HEK293 (cell line): ENCODE measurements around the gene ZC3H18.

Source experiments
- CTCF ChIA-PET: fragments of 350-600 bp; formaldehyde crosslinking; extraction: SDS; loops from one replicate; lab custom pipeline; 2021; ENCODE audit warnings: antibody characterized with exemption; lab: Yijun Ruan, JAX
- POLR2A ChIA-PET: fragments of 300-600 bp; formaldehyde crosslinking; extraction: SDS; loops from one replicate; lab custom pipeline; 2020; ENCODE audit warnings: antibody characterized with exemption, inconsistent platforms; lab: Yijun Ruan, JAX
- H3K27ac ChIP-seq: fragments of 200-500 bp; sonication (Bioruptor generic); 2 replicates; pipeline ENCODE4 v1.5.1; 2014; ENCODE audit warnings: low read depth, low read length, control low read depth, inconsistent platforms; ENCODE audit errors: extremely low read depth
- H3K36me3 ChIP-seq, 2 experiments: fragments of 200-500 bp in 1 of 2; sonication (Bioruptor generic) in 1 of 2; 1 replicate in 1 of 2; 2 replicates in 1 of 2; pipeline ENCODE4 v1.5.1; 2014 to 2017; ENCODE audit warnings: inconsistent platforms in 2 of 2, low read length in 2 of 2; ENCODE audit not compliant: control insufficient read depth in 2 of 2, insufficient read depth in 1 of 2
- H3K4me1 ChIP-seq: fragments of 200-500 bp; sonication (Bioruptor generic); 2 replicates; pipeline ENCODE4 v1.5.1; 2014; ENCODE audit warnings: mild to moderate bottlenecking, low read length, inconsistent platforms; ENCODE audit not compliant: control insufficient read depth, insufficient read depth
- H3K4me3 ChIP-seq: 2 replicates; pipeline ENCODE4 v1.5.1; 2011; ENCODE audit warnings: low read depth, mild to moderate bottlenecking, control low read depth, low read length, moderate library complexity
- H3K9me3 ChIP-seq: fragments of 200-500 bp; sonication (Bioruptor generic); 2 replicates; pipeline ENCODE4 v1.5.1; 2014; ENCODE audit warnings: low read depth, low read length, inconsistent platforms; ENCODE audit not compliant: control insufficient read depth, insufficient read depth
- IKZF3 ChIP-seq: fragments of 450-650 bp; IDR thresholded peaks from 2 replicates; pipeline ENCODE4 v1.5.0; 2018; ENCODE audit warnings: missing biosample characterization, mild to moderate bottlenecking, missing genetic modification characterization, moderate library complexity
- SCRT1 ChIP-seq: fragments of 450-650 bp; formaldehyde crosslinking; IDR thresholded peaks from 2 replicates; pipeline ENCODE4 v1.5.1; 2016; ENCODE audit warnings: missing biosample characterization, missing genetic modification characterization, borderline replicate concordance
- SETDB1 ChIP-seq: IDR thresholded peaks from one replicate; pipeline ENCODE4 v1.6.1; 2017; ENCODE audit warnings: mild to moderate bottlenecking, low read length, moderate library complexity, mixed read lengths; ENCODE audit not compliant: insufficient read length
- WT1 ChIP-seq: fragments of 450-650 bp; formaldehyde crosslinking; IDR thresholded peaks from 2 replicates; pipeline ENCODE4 v1.5.1; 2016; ENCODE audit warnings: missing biosample characterization, missing genetic modification characterization
- ZBTB8A ChIP-seq: fragments of 450-650 bp; formaldehyde crosslinking; IDR thresholded peaks from 2 replicates; pipeline ENCODE4 v1.5.1; 2016; ENCODE audit warnings: missing biosample characterization, missing genetic modification characterization
- ZEB2 ChIP-seq: fragments of 450-650 bp; formaldehyde crosslinking; IDR thresholded peaks from 2 replicates; pipeline ENCODE4 v1.5.1; 2016; ENCODE audit warnings: missing biosample characterization, missing genetic modification characterization
- ZFP37 ChIP-seq: fragments of 450-650 bp; formaldehyde crosslinking; IDR thresholded peaks from 2 replicates; pipeline ENCODE4 v1.5.1; 2016; ENCODE audit warnings: missing biosample characterization, missing genetic modification characterization
- ZNF10 ChIP-seq: fragments of 450-650 bp; formaldehyde crosslinking; IDR thresholded peaks from 2 replicates; pipeline ENCODE4 v1.5.1; 2017; ENCODE audit warnings: missing biosample characterization, missing genetic modification characterization
- ZNF155 ChIP-seq: fragments of 450-650 bp; formaldehyde crosslinking; IDR thresholded peaks from 2 replicates; pipeline ENCODE4 v1.5.1; 2016; ENCODE audit warnings: missing biosample characterization, missing genetic modification characterization
- ZNF214 ChIP-seq: fragments of 450-650 bp; formaldehyde crosslinking; IDR thresholded peaks from 2 replicates; pipeline ENCODE4 v1.5.1; 2017; ENCODE audit warnings: missing biosample characterization, mild to moderate bottlenecking, missing genetic modification characterization, borderline replicate concordance
- ZNF239 ChIP-seq: fragments of 450-650 bp; formaldehyde crosslinking; IDR thresholded peaks from 2 replicates; pipeline ENCODE4 v1.5.1; 2016; ENCODE audit warnings: missing biosample characterization, missing genetic modification characterization
- ZNF24 ChIP-seq: fragments of 450-650 bp; formaldehyde crosslinking; IDR thresholded peaks from 2 replicates; pipeline ENCODE4 v1.5.1; 2016; ENCODE audit warnings: missing biosample characterization, missing genetic modification characterization
- ZNF302 ChIP-seq: fragments of 450-650 bp; formaldehyde crosslinking; IDR thresholded peaks from 2 replicates; pipeline ENCODE4 v1.5.1; 2016; ENCODE audit warnings: missing biosample characterization, missing genetic modification characterization, low read depth
- ZNF549 ChIP-seq: fragments of 450-650 bp; IDR thresholded peaks from 2 replicates; pipeline ENCODE4 v1.5.1; 2018; ENCODE audit warnings: missing biosample characterization, missing genetic modification characterization, mild to moderate bottlenecking, inconsistent platforms, moderate library complexity
- ZNF777 ChIP-seq: fragments of 450-650 bp; formaldehyde crosslinking; IDR thresholded peaks from 2 replicates; pipeline ENCODE4 v1.5.1; 2017; ENCODE audit warnings: missing biosample characterization, missing genetic modification characterization, borderline replicate concordance
- TF ChIP-seq, protein P1 (sequence below): fragments of 450-650 bp; formaldehyde crosslinking; IDR thresholded peaks from 2 replicates; pipeline ENCODE4 v1.5.1; 2016; ENCODE audit warnings: missing biosample characterization, missing genetic modification characterization
- TF ChIP-seq, protein P2 (sequence below): fragments of 450-650 bp; formaldehyde crosslinking; IDR thresholded peaks from 2 replicates; pipeline ENCODE4 v1.5.1; 2016; ENCODE audit warnings: missing biosample characterization, missing genetic modification characterization, borderline replicate concordance
- TF ChIP-seq, protein P3 (sequence below): fragments of 450-650 bp; formaldehyde crosslinking; conservative IDR thresholded peaks from 2 replicates; pipeline ENCODE4 v1.5.1; 2016; ENCODE audit warnings: low read depth, missing biosample characterization, missing genetic modification characterization

ZC3H18 gene

DNA sequence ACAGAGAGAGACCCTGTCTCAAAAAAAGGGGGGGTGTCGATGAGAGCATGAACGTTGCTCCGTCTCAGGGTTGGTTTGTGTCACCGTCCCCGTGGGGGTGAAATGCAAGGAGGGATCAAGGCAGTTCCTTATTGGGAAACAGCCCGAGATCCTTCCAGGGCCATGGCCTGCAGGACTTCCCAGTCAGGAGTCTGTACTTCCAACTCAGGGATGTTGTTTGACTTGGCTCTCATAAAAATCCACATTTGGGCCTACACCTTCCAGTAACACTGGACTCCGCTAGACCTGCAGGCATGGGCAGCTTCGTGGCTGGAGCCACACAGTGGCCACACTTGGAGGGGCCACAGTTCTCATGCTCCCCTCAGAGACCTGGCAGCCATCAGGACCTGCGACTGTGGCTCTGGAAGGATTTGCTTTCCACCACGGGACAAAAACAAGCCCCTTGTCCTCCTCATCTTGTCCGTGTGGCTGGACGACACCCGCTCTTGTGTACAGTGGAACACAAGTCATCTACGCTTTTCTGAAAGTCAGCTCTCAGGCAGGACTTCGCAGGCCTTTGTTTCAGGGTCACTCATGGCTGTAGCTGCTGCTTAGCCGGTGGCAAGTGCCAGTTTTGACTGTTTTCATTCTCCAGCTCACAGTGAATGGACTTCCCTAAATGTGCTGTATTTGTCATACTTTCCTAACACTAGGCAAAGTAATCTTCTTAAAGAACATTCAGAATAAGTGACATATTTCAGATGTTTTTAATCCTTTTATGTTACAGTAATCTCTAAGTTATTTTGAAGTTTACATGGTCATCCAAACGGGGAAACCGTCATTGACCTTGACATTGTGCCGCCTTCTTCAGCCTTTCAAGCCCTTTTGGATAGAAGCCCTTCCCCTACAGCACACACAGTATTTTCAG is 44.0 kb downstream of the ZC3H18 start (continued):
- no peak for TF ChIP-seq ZBTB8A (tag by site-specific recombination)
- TF ChIP-seq, protein P1, sequence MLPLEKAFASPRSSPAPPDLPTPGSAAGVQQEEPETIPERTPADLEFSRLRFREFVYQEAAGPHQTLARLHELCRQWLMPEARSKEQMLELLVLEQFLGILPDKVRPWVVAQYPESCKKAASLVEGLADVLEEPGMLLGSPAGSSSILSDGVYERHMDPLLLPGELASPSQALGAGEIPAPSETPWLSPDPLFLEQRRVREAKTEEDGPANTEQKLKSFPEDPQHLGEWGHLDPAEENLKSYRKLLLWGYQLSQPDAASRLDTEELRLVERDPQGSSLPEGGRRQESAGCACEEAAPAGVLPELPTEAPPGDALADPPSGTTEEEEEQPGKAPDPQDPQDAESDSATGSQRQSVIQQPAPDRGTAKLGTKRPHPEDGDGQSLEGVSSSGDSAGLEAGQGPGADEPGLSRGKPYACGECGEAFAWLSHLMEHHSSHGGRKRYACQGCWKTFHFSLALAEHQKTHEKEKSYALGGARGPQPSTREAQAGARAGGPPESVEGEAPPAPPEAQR (tag by site-specific recombination) = no peak
- no peak for TF ChIP-seq SETDB1
- no peak for TF ChIP-seq ZNF777
- TF ChIP-seq IKZF3 (tag by site-specific recombination) = no peak
- no peak for TF ChIP-seq ZNF239 (tag by site-specific recombination)
- TF ChIP-seq ZNF302 (tag by site-specific recombination) = no peak
- TF ChIP-seq, all 188 proteins: peak for 0

DNA sequence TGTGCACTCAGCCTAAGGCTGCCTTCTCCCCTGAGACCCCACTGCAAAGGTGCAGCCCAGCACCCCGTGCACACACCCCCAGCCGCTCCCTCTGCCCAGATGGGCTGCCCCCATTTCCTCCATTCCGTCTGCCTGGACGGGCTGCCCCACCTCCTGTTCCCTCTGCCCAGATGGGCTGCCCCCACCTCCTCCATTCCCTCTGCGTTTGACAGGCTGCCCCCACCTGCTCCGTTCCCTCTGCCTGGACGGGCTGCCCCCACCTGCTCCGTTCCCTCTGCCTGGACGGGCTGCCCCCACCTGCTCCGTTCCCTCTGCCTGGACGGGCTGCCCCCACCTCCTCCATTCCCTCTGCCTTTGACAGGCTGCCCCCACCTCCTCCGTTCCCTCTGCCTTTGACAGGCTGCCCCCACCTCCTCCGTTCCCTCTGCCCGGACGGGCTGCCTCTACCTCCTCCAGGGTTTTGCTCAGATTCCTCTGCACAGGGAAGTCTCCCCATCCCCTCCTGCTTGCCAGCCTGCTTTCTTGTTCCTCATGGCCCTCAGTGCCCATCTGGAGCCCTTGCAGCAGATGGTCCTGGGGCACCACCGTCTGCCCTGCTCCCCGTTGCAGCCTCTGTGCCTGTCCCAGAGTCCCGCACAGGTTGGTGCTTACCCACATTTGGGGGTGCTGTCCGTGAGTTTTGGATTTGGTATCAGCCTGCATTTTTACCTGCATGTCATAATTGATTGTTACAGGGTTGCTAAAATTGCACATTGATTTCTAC is 44.8 kb downstream of the ZC3H18 start:
- Histone ChIP-seq H3K9me3 (no peaks in the 10 kb centered on the region), H3K27ac (no peak overlapping the region)
- TF ChIP-seq ZNF24 (tag by site-specific recombination) (no peak), SCRT1 (tag by site-specific recombination) (no peak)
- TF ChIP-seq, all 188 proteins: peak for 0
- Histone ChIP-seq H3K4me1 (no peaks in the 10 kb centered on the region), H3K36me3 (peaks cover 7 to 75% of the 10 kb centered on the region in 2 experiments; a peak in 2 of 3 replicates), H3K4me3 (no peak overlapping the region)
- ChIA-PET CTCF (no interaction called here), POLR2A (no interaction called here)

DNA sequence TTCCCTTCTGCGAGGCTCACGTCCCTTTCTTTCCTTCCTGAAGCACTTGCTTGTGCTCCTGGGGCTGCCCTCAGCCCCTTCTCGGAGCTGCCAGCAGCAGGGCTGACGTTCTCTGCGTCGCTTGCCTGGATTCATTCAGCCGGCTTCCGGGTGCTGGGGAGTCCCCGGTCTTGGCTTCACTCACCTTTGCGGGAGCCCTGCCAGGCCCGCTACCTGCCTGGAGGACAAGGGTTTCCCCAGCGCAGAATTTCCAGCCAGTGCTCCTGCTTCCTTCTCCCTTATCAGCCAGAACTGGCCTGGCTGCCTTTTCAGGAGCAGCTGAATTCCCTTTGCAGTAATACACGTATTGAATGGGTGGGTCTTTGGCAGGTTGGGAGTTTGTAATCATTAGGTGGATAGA is 46.1 kb downstream of the ZC3H18 start:
- Histone ChIP-seq H3K4me1 (no peaks in the 10 kb centered on the region), H3K27ac (no peak overlapping the region), H3K9me3 (no peaks in the 10 kb centered on the region), H3K36me3 (peaks cover 7 to 65% of the 10 kb centered on the region in 2 experiments; a peak in 2 of 3 replicates), H3K4me3 (no peak overlapping the region)
- ChIA-PET POLR2A (no interaction called here), CTCF (interaction anchor here (0.5 kb wide), 1 partner anchor 9 kb away, joined by 6 read pairs; no protein-coding TSS in a partner anchor)
- TF ChIP-seq ZEB2 (tag by site-specific recombination) (no peak), ZNF214 (tag by site-specific recombination) (no peak), WT1 (tag by site-specific recombination) (no peak), ZNF10 (tag by site-specific recombination) (no peak), ZFP37 (no peak), ZNF155 (tag by site-specific recombination) (no peak), ZNF549 (tag by site-specific recombination) (no peak)
- TF ChIP-seq, protein P2, sequence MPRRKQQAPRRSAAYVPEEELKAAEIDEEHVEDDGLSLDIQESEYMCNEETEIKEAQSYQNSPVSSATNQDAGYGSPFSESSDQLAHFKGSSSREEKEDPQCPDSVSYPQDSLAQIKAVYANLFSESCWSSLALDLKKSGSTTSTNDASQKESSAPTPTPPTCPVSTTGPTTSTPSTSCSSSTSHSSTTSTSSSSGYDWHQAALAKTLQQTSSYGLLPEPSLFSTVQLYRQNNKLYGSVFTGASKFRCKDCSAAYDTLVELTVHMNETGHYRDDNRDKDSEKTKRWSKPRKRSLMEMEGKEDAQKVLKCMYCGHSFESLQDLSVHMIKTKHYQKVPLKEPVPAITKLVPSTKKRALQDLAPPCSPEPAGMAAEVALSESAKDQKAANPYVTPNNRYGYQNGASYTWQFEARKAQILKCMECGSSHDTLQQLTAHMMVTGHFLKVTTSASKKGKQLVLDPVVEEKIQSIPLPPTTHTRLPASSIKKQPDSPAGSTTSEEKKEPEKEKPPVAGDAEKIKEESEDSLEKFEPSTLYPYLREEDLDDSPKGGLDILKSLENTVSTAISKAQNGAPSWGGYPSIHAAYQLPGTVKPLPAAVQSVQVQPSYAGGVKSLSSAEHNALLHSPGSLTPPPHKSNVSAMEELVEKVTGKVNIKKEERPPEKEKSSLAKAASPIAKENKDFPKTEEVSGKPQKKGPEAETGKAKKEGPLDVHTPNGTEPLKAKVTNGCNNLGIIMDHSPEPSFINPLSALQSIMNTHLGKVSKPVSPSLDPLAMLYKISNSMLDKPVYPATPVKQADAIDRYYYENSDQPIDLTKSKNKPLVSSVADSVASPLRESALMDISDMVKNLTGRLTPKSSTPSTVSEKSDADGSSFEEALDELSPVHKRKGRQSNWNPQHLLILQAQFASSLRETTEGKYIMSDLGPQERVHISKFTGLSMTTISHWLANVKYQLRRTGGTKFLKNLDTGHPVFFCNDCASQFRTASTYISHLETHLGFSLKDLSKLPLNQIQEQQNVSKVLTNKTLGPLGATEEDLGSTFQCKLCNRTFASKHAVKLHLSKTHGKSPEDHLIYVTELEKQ (tag by site-specific recombination) = no peak
- TF ChIP-seq, protein P3, sequence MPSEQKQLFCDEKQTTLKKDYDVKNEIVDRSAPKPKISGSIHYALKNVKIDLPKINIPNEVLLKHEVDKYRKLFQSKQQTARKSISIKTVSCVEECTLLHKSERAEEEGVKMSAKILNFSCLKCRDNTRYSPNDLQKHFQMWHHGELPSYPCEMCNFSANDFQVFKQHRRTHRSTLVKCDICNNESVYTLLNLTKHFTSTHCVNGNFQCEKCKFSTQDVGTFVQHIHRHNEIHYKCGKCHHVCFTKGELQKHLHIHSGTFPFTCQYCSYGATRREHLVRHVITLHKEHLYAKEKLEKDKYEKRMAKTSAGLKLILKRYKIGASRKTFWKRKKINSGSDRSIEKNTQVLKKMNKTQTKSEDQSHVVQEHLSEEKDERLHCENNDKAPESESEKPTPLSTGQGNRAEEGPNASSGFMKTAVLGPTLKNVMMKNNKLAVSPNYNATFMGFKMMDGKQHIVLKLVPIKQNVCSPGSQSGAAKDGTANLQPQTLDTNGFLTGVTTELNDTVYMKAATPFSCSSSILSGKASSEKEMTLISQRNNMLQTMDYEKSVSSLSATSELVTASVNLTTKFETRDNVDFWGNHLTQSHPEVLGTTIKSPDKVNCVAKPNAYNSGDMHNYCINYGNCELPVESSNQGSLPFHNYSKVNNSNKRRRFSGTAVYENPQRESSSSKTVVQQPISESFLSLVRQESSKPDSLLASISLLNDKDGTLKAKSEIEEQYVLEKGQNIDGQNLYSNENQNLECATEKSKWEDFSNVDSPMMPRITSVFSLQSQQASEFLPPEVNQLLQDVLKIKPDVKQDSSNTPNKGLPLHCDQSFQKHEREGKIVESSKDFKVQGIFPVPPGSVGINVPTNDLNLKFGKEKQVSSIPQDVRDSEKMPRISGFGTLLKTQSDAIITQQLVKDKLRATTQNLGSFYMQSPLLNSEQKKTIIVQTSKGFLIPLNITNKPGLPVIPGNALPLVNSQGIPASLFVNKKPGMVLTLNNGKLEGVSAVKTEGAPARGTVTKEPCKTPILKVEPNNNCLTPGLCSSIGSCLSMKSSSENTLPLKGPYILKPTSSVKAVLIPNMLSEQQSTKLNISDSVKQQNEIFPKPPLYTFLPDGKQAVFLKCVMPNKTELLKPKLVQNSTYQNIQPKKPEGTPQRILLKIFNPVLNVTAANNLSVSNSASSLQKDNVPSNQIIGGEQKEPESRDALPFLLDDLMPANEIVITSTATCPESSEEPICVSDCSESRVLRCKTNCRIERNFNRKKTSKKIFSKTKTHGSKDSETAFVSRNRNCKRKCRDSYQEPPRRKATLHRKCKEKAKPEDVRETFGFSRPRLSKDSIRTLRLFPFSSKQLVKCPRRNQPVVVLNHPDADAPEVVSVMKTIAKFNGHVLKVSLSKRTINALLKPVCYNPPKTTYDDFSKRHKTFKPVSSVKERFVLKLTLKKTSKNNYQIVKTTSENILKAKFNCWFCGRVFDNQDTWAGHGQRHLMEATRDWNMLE (tag by site-specific recombination) = no peak
